SU-DHL-6 (cell line): ENCODE data around the gene OTUD4.

Experiments used
- H2AFZ ChIP-seq: fragments of 200-600 bp; sonication (generic); 2 replicates; pipeline ENCODE4 v1.6.1; 2014; ENCODE audit warnings: low read depth, mild to moderate bottlenecking, moderate library complexity, mixed read lengths, antibody characterized with exemption, low read length; ENCODE audit not compliant: severe bottlenecking
- H3F3A ChIP-seq: fragments of 200-600 bp; shearing (Covaris generic); 2 replicates; pipeline ENCODE4 v1.6.0; 2016; ENCODE audit warnings: antibody characterized with exemption, mild to moderate bottlenecking; ENCODE audit not compliant: insufficient read depth
- H3K27ac ChIP-seq: fragments of 200-600 bp; sonication (generic); 2 replicates; pipeline ENCODE4 v1.5.1; 2016; ENCODE audit warnings: low read depth, mild to moderate bottlenecking, low read length, moderate library complexity, mixed read lengths
- H3K27me3 ChIP-seq: fragments of 200-600 bp; sonication (generic), shearing (Covaris generic); 2 replicates; pipeline ENCODE4 v1.6.0; 2014; ENCODE audit warnings: mild to moderate bottlenecking, low read length
- H3K36me3 ChIP-seq: fragments of 200-600 bp; sonication (generic); 2 replicates; pipeline ENCODE4 v1.6.1; 2014; ENCODE audit warnings: mild to moderate bottlenecking, low read length, mixed read lengths
- H3K4me2 ChIP-seq: fragments of 300-600, 200-600 bp; shearing (Covaris generic), sonication (generic); 2 replicates; pipeline ENCODE4 v1.6.0; 2014; ENCODE audit warnings: low read length, low read depth, mild to moderate bottlenecking; ENCODE audit not compliant: poor library complexity, severe bottlenecking
- H3K4me3 ChIP-seq: fragments of 200-600 bp; sonication (generic); 2 replicates; pipeline ENCODE4 v1.5.1; 2014; ENCODE audit warnings: antibody characterized with exemption, low read length, mild to moderate bottlenecking, mixed read lengths; ENCODE audit not compliant: insufficient read depth, poor library complexity, severe bottlenecking
- H3K79me2 ChIP-seq: fragments of 200-600 bp; sonication (generic); 2 replicates; pipeline ENCODE4 v1.6.1; 2014; ENCODE audit warnings: mild to moderate bottlenecking, low read length, moderate library complexity; ENCODE audit not compliant: insufficient read depth
- H3K9ac ChIP-seq: fragments of 200-600 bp; sonication (generic); 2 replicates; pipeline ENCODE4 v1.7.0; 2014; ENCODE audit warnings: mild to moderate bottlenecking, low read length
- H3K9me2 ChIP-seq: fragments of 200-600 bp; sonication (generic); replicated peaks from 2 replicates; pipeline ENCODE4 v1.6.1; 2014; ENCODE audit warnings: low read length; ENCODE audit not compliant: insufficient read depth
- H3K9me3 ChIP-seq: fragments of 200-600 bp; sonication (generic); 2 replicates; pipeline ENCODE4 v1.6.1; 2014; ENCODE audit warnings: low read length, mixed read lengths; ENCODE audit not compliant: insufficient read depth
- H4K20me1 ChIP-seq: fragments of 200-600 bp; sonication (generic); 2 replicates; pipeline ENCODE4 v1.6.1; 2014; ENCODE audit warnings: low read depth, mild to moderate bottlenecking, antibody characterized with exemption, low read length, moderate library complexity, mixed read lengths
- CTCF ChIP-seq: fragments of 200-600 bp; sonication (generic); IDR thresholded peaks from one replicate; pipeline ENCODE4 v1.5.1; 2017; ENCODE audit warnings: antibody characterized with exemption, mild to moderate bottlenecking, low read length, moderate library complexity; ENCODE audit not compliant: insufficient read depth, poor library complexity, severe bottlenecking
- EZH2phosphoT487 ChIP-seq: fragments of 200-600 bp; sonication (generic), shearing (Covaris generic); conservative IDR thresholded peaks from 2 replicates; pipeline ENCODE4 v1.6.1; 2018; ENCODE audit warnings: mild to moderate bottlenecking, antibody characterized with exemption, low read length, moderate library complexity, mixed read lengths

The OTUD4 gene

GRCh38 chr4:145200366-145200765, 20.0 kb upstream of the OTUD4 start:
- TF ChIP-seq CTCF (no peak), EZH2phosphoT487 (no peak)
- no peaks in the 10 kb centered on the region for H3K9me2 ChIP-seq
- no peak overlapping the region for H3K9ac ChIP-seq
- no peak overlapping the region for H3K4me2 ChIP-seq
- no peaks in the 10 kb centered on the region for H3K79me2 ChIP-seq
- no peaks in the 10 kb centered on the region for H3K27me3 ChIP-seq
- H3F3A ChIP-seq, result no peaks in the 10 kb centered on the region
- H2AFZ ChIP-seq, result no peak overlapping the region
- no peak overlapping the region for H3K27ac ChIP-seq
- H3K36me3 ChIP-seq, result no peaks in the 10 kb centered on the region
- no peak overlapping the region for H3K4me3 ChIP-seq
- H3K9me3 ChIP-seq, result no peaks in the 10 kb centered on the region
- H4K20me1 ChIP-seq, result no peaks in the 10 kb centered on the region

- Histone ChIP-seq H2AFZ (no peak overlapping the region), H3F3A (0 out of 2 replicates have a peak, but pooled peaks cover 3% of the 10 kb centered on the region), H3K4me2 (no peak overlapping the region), H3K4me3 (no peak overlapping the region), H3K9me3 (no peaks in the 10 kb centered on the region), H3K36me3 (no peaks in the 10 kb centered on the region), H3K27ac (no peak overlapping the region), H3K79me2 (no peaks in the 10 kb centered on the region), H3K9ac (no peak overlapping the region), H3K27me3 (no peaks in the 10 kb centered on the region), H3K9me2 (no peaks in the 10 kb centered on the region), H4K20me1 (no peaks in the 10 kb centered on the region)
- TF ChIP-seq CTCF (no peak), EZH2phosphoT487 (no peak)
These were observed 18.8 kb upstream of the OTUD4 start for GRCh38 chr4:145199051-145199716.

- H3K9me2 ChIP-seq, result no peaks in the 10 kb centered on the region
- H4K20me1 ChIP-seq, result no peaks in the 10 kb centered on the region
- no peaks in the 10 kb centered on the region for H3K27me3 ChIP-seq
- no peaks in the 10 kb centered on the region for H3K36me3 ChIP-seq
- no peak overlapping the region for H2AFZ ChIP-seq
- H3K9ac ChIP-seq, result no peak overlapping the region
- no peak overlapping the region for H3K4me3 ChIP-seq
- no peaks in the 10 kb centered on the region for H3K9me3 ChIP-seq
- H3F3A ChIP-seq, result 0 out of 2 replicates have a peak, but pooled peaks cover 7% of the 10 kb centered on the region
- TF ChIP-seq CTCF (no peak), EZH2phosphoT487 (no peak)
- no peak overlapping the region for H3K27ac ChIP-seq
- H3K4me2 ChIP-seq, result no peak overlapping the region
- H3K79me2 ChIP-seq, result no peaks in the 10 kb centered on the region
These were observed 16.4 kb upstream of the OTUD4 start for GRCh38 chr4:145196747-145197146.
